C4-2B (cell line): Measurements from ENCODE around the gene ANKRD6.

Experiments used
- ZFX ChIP-seq: fragments of 450-650 bp; IDR thresholded peaks from 2 replicates; pipeline ENCODE4 v1.6.1; 2017
- TF ChIP-seq, protein P1 (sequence below): fragments of 450-650 bp; conservative IDR thresholded peaks from 2 replicates; pipeline ENCODE4 v1.5.1; 2017; ENCODE audit warnings: mild to moderate bottlenecking

DNA sequence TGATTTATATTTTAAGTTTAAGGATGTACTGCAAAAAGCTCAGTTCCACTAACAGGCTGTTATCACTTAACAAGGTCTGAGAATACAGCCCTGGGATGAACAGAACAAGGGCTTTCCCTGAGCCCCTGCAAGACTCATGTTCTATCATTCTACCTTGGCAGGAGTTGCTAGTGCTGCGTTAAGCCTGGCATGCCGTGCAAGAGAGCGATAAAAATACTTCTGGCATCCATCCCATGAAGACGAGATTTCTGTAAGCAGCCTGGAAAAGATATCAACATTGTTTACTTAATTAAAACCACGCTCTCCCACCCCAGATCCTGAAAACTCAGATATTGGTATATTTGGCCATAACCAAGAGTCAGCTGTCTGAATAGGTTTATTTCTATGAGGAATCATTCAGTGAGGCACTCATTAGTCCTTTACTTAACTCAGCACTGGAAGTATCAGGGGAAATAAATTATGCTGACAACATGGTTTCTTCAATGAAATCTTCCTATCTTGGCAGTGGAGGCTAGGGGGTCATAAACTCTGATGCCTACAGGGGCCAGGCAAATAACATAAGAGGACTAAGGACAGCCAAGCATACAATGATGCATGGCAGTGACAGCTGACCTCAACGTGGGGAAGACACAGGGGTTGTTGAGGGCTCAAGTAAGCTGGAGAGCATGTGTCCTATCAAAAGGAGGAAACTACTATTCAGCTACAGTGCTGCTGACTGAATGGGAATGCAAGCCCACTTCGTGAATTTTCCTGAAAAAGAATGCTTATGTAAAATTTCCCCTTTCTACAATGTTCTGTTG lies 243.2 kb downstream of the ANKRD6 start:
- TF ChIP-seq, protein P1, sequence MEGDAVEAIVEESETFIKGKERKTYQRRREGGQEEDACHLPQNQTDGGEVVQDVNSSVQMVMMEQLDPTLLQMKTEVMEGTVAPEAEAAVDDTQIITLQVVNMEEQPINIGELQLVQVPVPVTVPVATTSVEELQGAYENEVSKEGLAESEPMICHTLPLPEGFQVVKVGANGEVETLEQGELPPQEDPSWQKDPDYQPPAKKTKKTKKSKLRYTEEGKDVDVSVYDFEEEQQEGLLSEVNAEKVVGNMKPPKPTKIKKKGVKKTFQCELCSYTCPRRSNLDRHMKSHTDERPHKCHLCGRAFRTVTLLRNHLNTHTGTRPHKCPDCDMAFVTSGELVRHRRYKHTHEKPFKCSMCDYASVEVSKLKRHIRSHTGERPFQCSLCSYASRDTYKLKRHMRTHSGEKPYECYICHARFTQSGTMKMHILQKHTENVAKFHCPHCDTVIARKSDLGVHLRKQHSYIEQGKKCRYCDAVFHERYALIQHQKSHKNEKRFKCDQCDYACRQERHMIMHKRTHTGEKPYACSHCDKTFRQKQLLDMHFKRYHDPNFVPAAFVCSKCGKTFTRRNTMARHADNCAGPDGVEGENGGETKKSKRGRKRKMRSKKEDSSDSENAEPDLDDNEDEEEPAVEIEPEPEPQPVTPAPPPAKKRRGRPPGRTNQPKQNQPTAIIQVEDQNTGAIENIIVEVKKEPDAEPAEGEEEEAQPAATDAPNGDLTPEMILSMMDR = no peak
- no peak for TF ChIP-seq ZFX
